Raji (cell line): ENCODE measurements around the gene NAA40.

Experiments used
- POLR2A ChIP-seq: IDR thresholded peaks from 2 replicates; pipeline ENCODE4 v1.6.1; 2011; ENCODE audit warnings: low read depth, low read length, control low read depth; ENCODE audit not compliant: insufficient read depth

NAA40 gene

DNA sequence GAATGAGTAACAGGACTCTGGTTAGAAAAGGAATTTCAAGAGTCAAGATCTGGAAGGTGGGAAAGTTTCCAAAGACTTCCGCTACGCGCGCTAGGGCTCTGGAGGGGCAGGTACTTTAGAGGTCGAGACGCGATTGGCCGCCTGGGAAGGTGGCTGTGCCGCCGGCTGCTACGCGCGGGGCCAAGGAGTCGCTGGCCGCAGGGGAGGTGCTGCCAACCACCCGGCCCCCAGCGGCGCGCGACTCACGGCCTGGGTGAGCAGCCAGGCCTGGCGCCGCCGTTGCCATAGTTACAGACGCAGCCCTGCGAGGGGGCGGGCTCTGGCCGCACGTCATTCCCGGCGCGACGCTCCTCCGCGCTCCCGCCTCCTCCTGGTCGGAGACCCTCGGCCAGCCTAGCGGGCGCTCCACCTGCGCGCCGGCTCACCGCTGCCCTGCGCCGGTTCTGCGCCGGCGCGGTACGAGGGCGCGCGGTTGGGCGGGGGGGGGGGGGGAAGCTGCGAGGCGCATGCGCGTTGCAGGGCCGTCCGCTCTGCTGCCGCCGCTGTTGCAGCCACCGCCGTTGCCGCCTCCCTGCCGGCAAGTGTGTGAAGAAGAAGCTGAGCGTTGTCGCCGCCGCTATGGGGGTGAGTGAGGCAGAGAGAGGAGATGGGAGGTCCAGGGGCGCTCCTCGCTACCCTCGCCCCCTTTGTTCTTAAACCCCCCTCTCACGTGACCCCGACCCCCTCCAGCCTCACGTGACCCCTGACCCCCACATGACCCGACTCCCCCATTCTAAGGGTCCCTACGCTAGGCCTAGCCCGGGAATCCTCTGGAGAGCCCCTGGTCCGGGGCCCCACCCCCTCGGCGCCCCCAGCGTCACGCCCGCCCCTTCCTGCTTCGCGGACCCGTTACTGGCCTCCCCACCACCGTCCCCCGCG lies at the start of gene NAA40:
Gene NAA40, plus strand, starts transcription at position 524 of the 918 bp plus-strand sequence. Its CDS starts 95 bp downstream, at position 619.
- TF ChIP-seq POLR2A, result peak; percentile 71

DNA sequence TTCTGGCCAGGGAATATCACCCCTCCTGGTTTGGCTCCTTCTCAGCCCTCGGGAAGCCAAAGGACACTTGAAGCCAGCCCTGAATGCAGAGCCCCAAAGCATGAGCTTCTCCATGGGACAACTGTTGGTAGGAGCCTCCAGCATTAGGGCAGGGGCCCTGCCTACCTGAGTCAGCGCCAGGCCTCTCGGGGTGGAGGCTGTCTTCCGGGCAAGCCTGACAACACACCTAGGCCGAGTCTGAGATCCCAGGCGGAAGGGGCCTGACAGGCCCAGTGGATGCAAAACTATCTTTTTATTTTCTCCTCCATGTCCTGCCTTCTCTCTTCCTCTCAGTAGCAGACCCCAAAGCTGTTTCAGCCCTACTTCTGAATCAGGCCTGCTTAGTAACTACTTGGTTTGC lies 49.5 kb upstream of the NAA40 start:
- no peak for TF ChIP-seq POLR2A

DNA sequence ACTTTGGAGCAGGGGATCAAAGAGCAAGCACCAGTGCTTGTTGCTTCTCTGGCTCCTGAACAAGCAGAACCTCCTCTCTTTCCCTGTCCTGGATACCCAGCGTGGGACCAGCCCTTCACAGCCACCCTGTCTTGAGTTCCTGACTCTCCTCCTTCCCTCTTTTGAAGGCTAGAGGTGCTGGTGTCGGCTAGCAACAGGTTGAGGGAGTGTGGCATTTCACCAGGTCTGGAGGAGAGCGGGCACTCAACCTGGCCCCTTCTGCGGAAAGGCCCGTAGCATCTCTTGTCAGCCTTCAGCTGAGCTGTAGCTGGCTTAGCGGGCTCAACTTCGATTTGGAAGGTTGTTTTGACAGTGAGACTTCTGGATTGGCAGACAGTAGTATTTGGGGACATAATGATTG lies 48.4 kb upstream of the NAA40 start:
- TF ChIP-seq POLR2A, result no peak

GRCh38 chr11:63892228-63892627 lies 46.6 kb upstream of the NAA40 start:
- no peak for TF ChIP-seq POLR2A

- TF ChIP-seq POLR2A, result no peak
These were observed 45.4 kb upstream of the NAA40 start for GRCh38 chr11:63893355-63893754.

DNA sequence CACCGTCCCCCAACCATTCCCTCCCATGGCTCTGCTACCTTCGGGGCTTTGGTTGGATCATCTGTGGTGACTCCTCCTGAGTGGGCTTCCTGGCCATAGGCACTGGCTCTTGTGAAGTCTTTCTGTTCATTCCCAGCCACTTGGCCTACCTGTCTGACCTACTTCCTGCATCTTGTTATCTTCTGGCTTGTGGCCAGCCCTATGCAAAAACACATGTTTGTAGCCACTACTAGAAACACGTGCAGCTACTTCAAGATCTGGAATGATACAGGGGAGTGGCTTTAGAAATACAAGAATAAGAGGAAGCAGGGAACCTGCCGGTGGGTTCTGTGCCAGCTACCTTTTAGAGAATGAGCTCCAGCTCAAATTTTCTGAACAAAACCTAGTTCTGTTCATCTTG lies 42.7 kb upstream of the NAA40 start:
- TF ChIP-seq POLR2A, result no peak

DNA sequence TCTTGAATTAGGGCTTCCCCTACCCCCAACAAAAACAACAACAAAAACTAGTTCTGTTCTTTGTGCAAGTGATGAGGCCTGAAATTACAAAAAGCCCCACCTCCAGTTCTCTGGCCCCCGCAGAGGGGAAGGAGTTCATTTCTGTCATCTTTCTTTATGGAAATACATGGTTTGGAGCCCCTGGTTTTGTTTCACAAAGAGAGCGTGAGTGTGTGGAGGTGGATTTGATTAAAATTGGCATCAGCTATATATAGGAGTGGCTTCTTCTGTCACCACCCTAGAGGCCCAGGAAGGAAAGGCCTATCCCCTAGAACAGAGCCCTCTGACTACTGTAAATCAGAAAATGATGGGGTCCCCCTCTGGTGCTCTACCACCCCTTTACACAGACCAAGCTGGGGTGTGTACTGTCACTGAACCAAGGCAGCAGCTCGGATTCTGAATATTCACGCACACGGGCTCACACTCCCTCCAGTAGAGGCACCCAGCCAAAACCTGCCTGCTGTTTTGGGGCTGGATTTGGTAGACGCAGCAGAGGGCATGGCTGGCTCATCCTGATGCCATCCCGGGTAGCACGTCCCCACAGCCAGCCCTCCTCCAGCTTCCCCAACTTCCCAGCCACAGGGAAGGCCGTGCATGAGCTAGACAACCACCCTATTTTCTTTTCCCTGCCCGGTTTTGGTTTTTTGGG lies 41.2 kb upstream of the NAA40 start:
- TF ChIP-seq POLR2A, result no peak

- no peak for TF ChIP-seq POLR2A
These were observed 37.1 kb upstream of the NAA40 start for GRCh38 chr11:63901660-63902059.

- no peak for TF ChIP-seq POLR2A
These were observed 34.9 kb upstream of the NAA40 start for GRCh38 chr11:63903884-63904283.

GRCh38 chr11:63904743-63905142 lies 34.1 kb upstream of the NAA40 start:
- TF ChIP-seq POLR2A, result no peak

GRCh38 chr11:63905179-63905578 lies 33.6 kb upstream of the NAA40 start:
- TF ChIP-seq POLR2A, result no peak

- no peak for TF ChIP-seq POLR2A
These were observed 32.7 kb upstream of the NAA40 start for GRCh38 chr11:63906087-63906486.

GRCh38 chr11:63906585-63906984 lies 32.2 kb upstream of the NAA40 start:
- no peak for TF ChIP-seq POLR2A

- TF ChIP-seq POLR2A, result no peak
These were observed 31.7 kb upstream of the NAA40 start for GRCh38 chr11:63907063-63907462.

DNA sequence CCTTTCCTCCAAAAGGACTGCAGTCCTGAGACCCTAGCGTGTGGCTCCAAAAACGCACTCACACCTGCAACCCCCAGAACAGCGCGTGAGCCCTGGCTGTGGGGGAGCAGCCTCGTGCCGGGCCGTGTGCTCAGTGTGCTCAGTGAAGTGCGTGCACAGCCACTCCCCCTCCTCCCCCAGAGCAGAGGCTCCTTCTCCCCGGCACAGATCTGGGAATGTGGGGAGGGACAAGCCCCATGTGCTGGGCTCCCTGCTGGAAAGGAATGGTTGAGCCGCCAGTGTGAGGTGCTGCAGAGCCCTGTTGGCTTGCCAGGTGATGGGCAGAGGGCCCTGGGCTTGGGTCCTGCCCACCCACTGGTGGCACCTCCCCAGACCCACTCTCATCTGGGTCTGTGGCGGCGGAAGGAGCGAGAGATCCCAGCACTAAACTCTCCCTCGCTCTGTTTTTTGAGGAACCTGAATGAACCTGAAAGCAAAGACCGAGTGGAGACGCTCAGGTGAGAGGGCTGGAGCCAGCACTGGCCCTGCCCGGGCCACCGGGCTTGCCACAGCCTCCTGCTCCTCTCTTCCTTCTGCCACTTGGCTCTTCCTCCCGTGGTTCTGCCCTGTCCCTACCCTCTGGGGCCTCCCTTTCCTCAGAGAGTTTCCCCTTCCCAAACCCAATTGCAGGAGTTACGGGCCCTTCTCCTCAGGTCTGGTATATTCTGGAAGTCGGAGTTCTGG lies 30.8 kb upstream of the NAA40 start:
- no peak for TF ChIP-seq POLR2A
